ENCODE data around the gene LRRC3B.
"Not testable (repeated sequence)": the region's sequence is repeated elsewhere in the genome, so short reads cannot be mapped to it uniquely, and the experiment has no call there.

The LRRC3B gene

GRCh38 chr3:26603771-26604170 lies 18.8 kb upstream of the LRRC3B start:
- H3K4me1 ChIP-seq (ENCODE audit: control insufficient read depth, insufficient read depth, low read length); H3K9me3 ChIP-seq (ENCODE audit: control insufficient read depth in 2 of 2, low read length in 2 of 2); H3K36me3 ChIP-seq (ENCODE audit: control insufficient read depth in 2 of 2, insufficient read depth in 2 of 2, low read length in 2 of 2); H3K4me3 ChIP-seq (ENCODE audit: low read length in 2 of 2); H3K9ac ChIP-seq (ENCODE audit: low read length in 2 of 2); H3K27me3 ChIP-seq (ENCODE audit: control insufficient read depth in 1 of 2, insufficient read depth in 2 of 2, low read length in 2 of 2); H3K27ac ChIP-seq (ENCODE audit: low read length): not testable (repeated sequence)

GRCh38 chr3:26614006-26614685 lies 8.4 kb upstream of the LRRC3B start:
- Histone ChIP-seq H3K36me3 (ENCODE audit: control insufficient read depth in 2 of 2, insufficient read depth in 2 of 2, low read length in 2 of 2) (no peaks in the 10 kb centered on the region), H3K9me3 (ENCODE audit: control insufficient read depth in 2 of 2, low read length in 2 of 2) (peaks cover 0 to 2% of the 10 kb centered on the region in 2 donors), H3K9ac (ENCODE audit: low read length in 2 of 2) (no peak overlapping the region), H3K27me3 (ENCODE audit: control insufficient read depth in 1 of 2, insufficient read depth in 2 of 2, low read length in 2 of 2) (peaks cover 0 to 3% of the 10 kb centered on the region in 2 donors), H3K4me1 (ENCODE audit: control insufficient read depth, insufficient read depth, low read length) (no peaks in the 10 kb centered on the region), H3K27ac (ENCODE audit: low read length) (no peak overlapping the region), H3K4me3 (ENCODE audit: low read length in 2 of 2) (no peak overlapping the region)

- Histone ChIP-seq H3K27ac (ENCODE audit: low read length) (no peak overlapping the region), H3K36me3 (ENCODE audit: control insufficient read depth in 2 of 2, insufficient read depth in 2 of 2, low read length in 2 of 2) (no peaks in the 10 kb centered on the region), H3K4me1 (ENCODE audit: control insufficient read depth, insufficient read depth, low read length) (peaks cover 19% of the 10 kb centered on the region), H3K9me3 (ENCODE audit: control insufficient read depth in 2 of 2, low read length in 2 of 2) (peaks cover 0 to 2% of the 10 kb centered on the region in 2 donors), H3K4me3 (ENCODE audit: low read length in 2 of 2) (no peak overlapping the region), H3K9ac (ENCODE audit: low read length in 2 of 2) (no peak overlapping the region), H3K27me3 (ENCODE audit: control insufficient read depth in 1 of 2, insufficient read depth in 2 of 2, low read length in 2 of 2) (peaks cover 28 to 32% of the 10 kb centered on the region in 2 donors)
These were observed 1.4 kb upstream of the LRRC3B start for GRCh38 chr3:26621176-26621575.

GRCh38 chr3:26621906-26622620 lies 509 bp upstream of the LRRC3B start:
- Histone ChIP-seq H3K4me1 (ENCODE audit: control insufficient read depth, insufficient read depth, low read length) (peaks cover 19% of the 10 kb centered on the region), H3K27me3 (ENCODE audit: control insufficient read depth in 1 of 2, insufficient read depth in 2 of 2, low read length in 2 of 2) (peaks cover 28 to 32% of the 10 kb centered on the region in 2 donors), H3K36me3 (ENCODE audit: control insufficient read depth in 2 of 2, insufficient read depth in 2 of 2, low read length in 2 of 2) (no peaks in the 10 kb centered on the region), H3K4me3 (ENCODE audit: low read length in 2 of 2) (peak overlapping the region; percentile 52 to 66), H3K9ac (ENCODE audit: low read length in 2 of 2) (no peak overlapping the region), H3K27ac (ENCODE audit: low read length) (no peak overlapping the region), H3K9me3 (ENCODE audit: control insufficient read depth in 2 of 2, low read length in 2 of 2) (peaks cover 0 to 2% of the 10 kb centered on the region in 2 donors)

GRCh38 chr3:26623419-26624208 lies 1.0 kb downstream of the LRRC3B start:
- Histone ChIP-seq H3K27me3 (ENCODE audit: control insufficient read depth in 1 of 2, insufficient read depth in 2 of 2, low read length in 2 of 2) (peaks cover 28 to 32% of the 10 kb centered on the region in 2 donors), H3K36me3 (ENCODE audit: control insufficient read depth in 2 of 2, insufficient read depth in 2 of 2, low read length in 2 of 2) (no peaks in the 10 kb centered on the region), H3K9me3 (ENCODE audit: control insufficient read depth in 2 of 2, low read length in 2 of 2) (peaks cover 0 to 2% of the 10 kb centered on the region in 2 donors), H3K9ac (ENCODE audit: low read length in 2 of 2) (no peak overlapping the region), H3K27ac (ENCODE audit: low read length) (no peak overlapping the region), H3K4me3 (ENCODE audit: low read length in 2 of 2) (peak overlapping the region; percentile 50 to 66), H3K4me1 (ENCODE audit: control insufficient read depth, insufficient read depth, low read length) (peaks cover 19% of the 10 kb centered on the region)

- Histone ChIP-seq H3K27ac (ENCODE audit: low read length) (no peak overlapping the region), H3K9ac (ENCODE audit: low read length in 2 of 2) (no peak overlapping the region), H3K4me1 (ENCODE audit: control insufficient read depth, insufficient read depth, low read length) (peaks cover 19% of the 10 kb centered on the region), H3K36me3 (ENCODE audit: control insufficient read depth in 2 of 2, insufficient read depth in 2 of 2, low read length in 2 of 2) (no peaks in the 10 kb centered on the region), H3K27me3 (ENCODE audit: control insufficient read depth in 1 of 2, insufficient read depth in 2 of 2, low read length in 2 of 2) (peaks cover 28% of the 10 kb centered on the region in 2 donors), H3K9me3 (ENCODE audit: control insufficient read depth in 2 of 2, low read length in 2 of 2) (no peaks in the 10 kb centered on the region), H3K4me3 (ENCODE audit: low read length in 2 of 2) (peak overlapping the region; percentile 16 to 49)
These were observed 1.7 kb downstream of the LRRC3B start for GRCh38 chr3:26624209-26624765.

GRCh38 chr3:26625187-26625586 lies 2.6 kb downstream of the LRRC3B start:
- H3K4me1 ChIP-seq (ENCODE audit: control insufficient read depth, insufficient read depth, low read length), result peaks cover 19% of the 10 kb centered on the region
- H3K27me3 ChIP-seq (ENCODE audit: control insufficient read depth in 1 of 2, insufficient read depth in 2 of 2, low read length in 2 of 2), result peaks cover 28% of the 10 kb centered on the region in 2 donors
- H3K4me3 ChIP-seq (ENCODE audit: low read length in 2 of 2), result no peak overlapping the region
- no peak overlapping the region for H3K9ac ChIP-seq (ENCODE audit: low read length in 2 of 2)
- H3K27ac ChIP-seq (ENCODE audit: low read length), result no peak overlapping the region
- no peaks in the 10 kb centered on the region for H3K9me3 ChIP-seq (ENCODE audit: control insufficient read depth in 2 of 2, low read length in 2 of 2)
- H3K36me3 ChIP-seq (ENCODE audit: control insufficient read depth in 2 of 2, insufficient read depth in 2 of 2, low read length in 2 of 2), result no peaks in the 10 kb centered on the region

- Histone ChIP-seq H3K27ac (ENCODE audit: low read length) (no peak overlapping the region), H3K9ac (ENCODE audit: low read length in 2 of 2) (no peak overlapping the region), H3K4me1 (ENCODE audit: control insufficient read depth, insufficient read depth, low read length) (peaks cover 16% of the 10 kb centered on the region), H3K9me3 (ENCODE audit: control insufficient read depth in 2 of 2, low read length in 2 of 2) (no peaks in the 10 kb centered on the region), H3K27me3 (ENCODE audit: control insufficient read depth in 1 of 2, insufficient read depth in 2 of 2, low read length in 2 of 2) (peaks cover 16 to 19% of the 10 kb centered on the region in 2 donors), H3K4me3 (ENCODE audit: low read length in 2 of 2) (no peak overlapping the region), H3K36me3 (ENCODE audit: control insufficient read depth in 2 of 2, insufficient read depth in 2 of 2, low read length in 2 of 2) (no peaks in the 10 kb centered on the region)
These were observed 4.5 kb downstream of the LRRC3B start for GRCh38 chr3:26627080-26627479.

- Histone ChIP-seq H3K36me3 (ENCODE audit: control insufficient read depth in 2 of 2, insufficient read depth in 2 of 2, low read length in 2 of 2) (no peaks in the 10 kb centered on the region), H3K27ac (ENCODE audit: low read length) (no peak overlapping the region), H3K27me3 (ENCODE audit: control insufficient read depth in 1 of 2, insufficient read depth in 2 of 2, low read length in 2 of 2) (peaks cover 7% of the 10 kb centered on the region in 2 donors), H3K4me1 (ENCODE audit: control insufficient read depth, insufficient read depth, low read length) (no peaks in the 10 kb centered on the region), H3K9me3 (ENCODE audit: control insufficient read depth in 2 of 2, low read length in 2 of 2) (no peaks in the 10 kb centered on the region), H3K4me3 (ENCODE audit: low read length in 2 of 2) (no peak overlapping the region), H3K9ac (ENCODE audit: low read length in 2 of 2) (no peak overlapping the region)
These were observed 6.3 kb downstream of the LRRC3B start for GRCh38 chr3:26628915-26629314.

GRCh38 chr3:26630669-26631389 lies 8.3 kb downstream of the LRRC3B start:
- Histone ChIP-seq H3K27me3 (ENCODE audit: control insufficient read depth in 1 of 2, insufficient read depth in 2 of 2, low read length in 2 of 2) (no peaks in the 10 kb centered on the region), H3K4me1 (ENCODE audit: control insufficient read depth, insufficient read depth, low read length) (no peaks in the 10 kb centered on the region), H3K9me3 (ENCODE audit: control insufficient read depth in 2 of 2, low read length in 2 of 2) (no peaks in the 10 kb centered on the region), H3K4me3 (ENCODE audit: low read length in 2 of 2) (no peak overlapping the region), H3K27ac (ENCODE audit: low read length) (no peak overlapping the region), H3K9ac (ENCODE audit: low read length in 2 of 2) (no peak overlapping the region), H3K36me3 (ENCODE audit: control insufficient read depth in 2 of 2, insufficient read depth in 2 of 2, low read length in 2 of 2) (no peaks in the 10 kb centered on the region)
